Right hindlimb (tissue), 1 donor: ENCODE measurements around the gene NUDT21.
"Not testable (repeated sequence)": the region's sequence is repeated elsewhere in the genome, so short reads cannot be mapped to it uniquely, and the experiment has no call there.

Experiments used
- DNase-seq: peaks from one replicate; pipeline ENCODE4 v3.0.0-alpha.2; 2018

Gene NUDT21

GRCh38 chr16:56414366-56414765 is 36.8 kb downstream of the NUDT21 start:
- DNase-seq, result no peak

GRCh38 chr16:56413381-56413780 is 37.8 kb downstream of the NUDT21 start:
- DNase-seq, result no peak

GRCh38 chr16:56411624-56412023 is 39.5 kb downstream of the NUDT21 start:
- DNase-seq, result no peak

GRCh38 chr16:56411123-56411522 is 40.0 kb downstream of the NUDT21 start:
- no peak for DNase-seq

GRCh38 chr16:56409195-56409594 is 41.9 kb downstream of the NUDT21 start:
- DNase-seq, result no peak

GRCh38 chr16:56408379-56409098 is 42.6 kb downstream of the NUDT21 start:
- no peak for DNase-seq

- DNase-seq, result no peak
Measured at GRCh38 chr16:56405977-56406672, 45.0 kb downstream of the NUDT21 start.

- DNase-seq, result no peak
Measured at GRCh38 chr16:56401482-56401881, 49.6 kb downstream of the NUDT21 start.

- no peak for DNase-seq
Measured at GRCh38 chr16:56400458-56400857, 50.7 kb downstream of the NUDT21 start.

- no peak for DNase-seq
Measured at GRCh38 chr16:56399486-56399885, 51.6 kb downstream of the NUDT21 start.

- no peak for DNase-seq
Measured at GRCh38 chr16:56399047-56399446, 52.1 kb downstream of the NUDT21 start.

- not testable (repeated sequence) for DNase-seq
Measured at GRCh38 chr16:56396724-56397123, 54.4 kb downstream of the NUDT21 start.

GRCh38 chr16:56389554-56389953 is 61.6 kb downstream of the NUDT21 start:
- no peak for DNase-seq

GRCh38 chr16:56388209-56388608 is 62.9 kb downstream of the NUDT21 start:
- DNase-seq, result no peak

GRCh38 chr16:56387396-56387795 is 63.7 kb downstream of the NUDT21 start:
- no peak for DNase-seq

GRCh38 chr16:56384074-56384721 is 66.9 kb downstream of the NUDT21 start:
- DNase-seq, result no peak

- DNase-seq, result no peak
Measured at GRCh38 chr16:56382901-56383355, 68.2 kb downstream of the NUDT21 start.

- no peak for DNase-seq
Measured at GRCh38 chr16:56382459-56382858, 68.7 kb downstream of the NUDT21 start.

GRCh38 chr16:56380778-56381485 is 70.2 kb downstream of the NUDT21 start:
- not testable (repeated sequence) for DNase-seq
